Daoy (cell line): ENCODE measurements around the gene STK32A. TPM values are rescaled to one million over a fixed set of nuclear protein-coding genes. Genes with fewer than 3 reads are reported as not detected.

Experiments used
- DNase-seq: peaks from one replicate; pipeline ENCODE4 v3.0.0-alpha.2; 2015; ENCODE audit warnings: low read depth
- total RNA-seq: library from RNA; depleted of rRNA; stranded (reverse); fragments of >200 nt; shearing (Covaris generic); gene quantifications from 2 replicates; pipeline ENCODE4 v1.2.3, GENCODE V29; 2014

Gene STK32A
- total RNA-seq, 1 experiment from 2014 or later = 2.1 TPM

DNA sequence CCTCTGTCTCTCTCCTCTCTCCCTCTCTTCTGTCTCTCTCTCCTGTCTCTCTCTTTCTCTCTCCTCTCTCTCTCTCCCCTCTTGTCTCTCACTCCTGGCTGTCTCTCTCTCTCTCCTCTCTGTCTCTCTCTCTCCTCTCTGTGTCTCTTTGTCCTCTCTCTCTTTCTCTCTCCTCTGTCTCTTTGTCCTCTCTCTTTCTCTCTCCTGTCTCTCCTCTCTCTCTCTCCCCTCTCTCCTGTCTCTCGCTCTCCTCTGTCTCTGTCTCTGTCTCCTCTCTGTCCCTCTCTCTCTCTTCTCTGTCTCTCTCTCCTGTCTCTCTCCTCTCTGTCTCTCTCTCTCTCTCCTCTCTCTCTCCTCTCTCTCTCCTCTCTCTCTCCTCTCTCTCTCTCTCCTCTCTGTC lies 25.0 kb downstream of the STK32A start:
- DNase-seq = no peak

DNA sequence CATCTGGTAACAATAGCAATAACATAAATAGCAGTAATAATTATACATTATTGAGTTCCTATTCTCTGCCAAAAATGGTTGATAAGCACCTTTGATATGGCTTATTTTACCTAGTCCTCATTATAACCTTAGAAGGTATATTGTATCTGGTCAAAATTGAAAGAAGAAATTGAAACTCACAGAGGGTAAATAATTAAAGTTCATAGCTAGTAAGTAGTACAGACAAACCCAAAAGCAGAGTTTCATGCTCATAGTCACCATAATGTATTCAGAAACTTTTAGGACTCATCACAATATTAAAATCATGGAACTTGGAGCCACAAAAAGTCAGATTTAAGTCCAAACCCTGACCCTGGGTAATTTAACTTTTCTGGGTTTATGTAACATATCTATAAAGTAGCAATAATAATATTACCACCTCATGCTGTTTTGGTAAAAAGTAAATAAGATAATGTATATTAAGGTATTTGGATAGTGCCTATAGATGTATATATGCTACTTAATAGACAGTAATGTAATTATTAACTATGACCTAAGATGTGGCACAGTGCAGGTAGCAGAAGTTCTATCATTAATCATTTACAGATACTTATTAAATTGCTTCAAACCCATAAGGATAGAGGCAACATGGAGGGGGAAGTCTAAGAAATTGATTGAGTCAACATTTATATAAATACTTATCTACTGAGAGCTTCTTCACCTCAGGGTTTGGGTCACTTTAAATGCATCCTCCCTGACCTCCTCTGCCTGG lies 32.4 kb downstream of the STK32A start:
- no peak for DNase-seq

DNA sequence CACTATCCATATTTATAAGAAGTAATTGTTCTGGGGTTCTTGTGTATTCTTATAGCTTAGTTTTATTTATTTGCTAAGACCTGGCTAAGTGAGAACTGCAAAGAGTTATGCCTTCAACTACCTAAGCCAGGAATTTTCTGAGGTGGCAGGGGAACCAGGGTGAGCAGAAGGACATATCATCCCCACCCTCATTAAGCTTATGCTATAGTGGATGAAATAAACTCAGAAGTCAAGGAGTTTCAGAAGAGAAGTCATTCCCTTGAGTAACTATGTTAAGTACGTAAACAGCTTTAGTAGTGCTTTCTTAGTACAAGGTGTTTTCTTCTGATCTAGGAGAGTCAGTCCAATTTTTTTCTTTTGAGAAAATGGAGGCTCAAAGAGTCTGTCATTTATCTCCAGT lies 41.7 kb downstream of the STK32A start:
- DNase-seq = no peak

DNA sequence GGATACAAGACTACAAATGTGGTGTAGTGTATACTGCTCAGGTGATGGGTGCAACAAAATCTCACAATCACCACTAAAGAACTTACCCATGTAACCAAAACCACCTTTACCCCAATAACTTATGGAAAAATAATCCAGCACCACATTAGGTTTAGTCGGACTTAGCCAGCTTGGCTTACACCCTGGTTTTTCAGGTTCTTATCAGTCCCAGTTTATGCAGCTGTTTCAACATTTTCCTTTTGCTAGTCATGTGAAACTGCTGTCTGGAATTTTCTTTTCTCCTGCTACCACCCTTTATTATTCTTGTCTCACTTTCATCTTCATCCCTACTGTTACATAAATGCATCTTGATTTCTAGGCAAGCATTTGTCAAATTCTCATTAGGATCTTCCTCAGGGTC lies 51.5 kb downstream of the STK32A start:
- DNase-seq = no peak

DNA sequence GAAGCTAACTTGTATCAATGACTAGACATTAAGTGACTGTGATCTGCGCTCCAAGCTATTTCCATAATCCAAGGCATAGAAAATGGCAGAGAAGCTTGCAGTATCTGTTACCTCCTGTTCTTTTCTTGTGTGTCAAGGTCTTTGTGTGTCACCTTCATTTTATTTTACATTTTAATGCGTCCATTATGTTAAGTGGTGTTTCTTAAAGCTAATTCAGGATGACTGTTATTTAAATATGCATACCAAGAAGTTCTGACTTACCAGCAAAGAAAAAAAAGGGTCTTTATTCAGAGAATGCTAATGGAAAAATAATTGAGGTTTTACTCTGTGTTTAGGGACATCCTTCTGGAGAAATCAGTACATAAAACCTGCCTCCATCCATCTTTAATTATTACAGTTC lies 52.3 kb downstream of the STK32A start:
- no peak for DNase-seq

DNA sequence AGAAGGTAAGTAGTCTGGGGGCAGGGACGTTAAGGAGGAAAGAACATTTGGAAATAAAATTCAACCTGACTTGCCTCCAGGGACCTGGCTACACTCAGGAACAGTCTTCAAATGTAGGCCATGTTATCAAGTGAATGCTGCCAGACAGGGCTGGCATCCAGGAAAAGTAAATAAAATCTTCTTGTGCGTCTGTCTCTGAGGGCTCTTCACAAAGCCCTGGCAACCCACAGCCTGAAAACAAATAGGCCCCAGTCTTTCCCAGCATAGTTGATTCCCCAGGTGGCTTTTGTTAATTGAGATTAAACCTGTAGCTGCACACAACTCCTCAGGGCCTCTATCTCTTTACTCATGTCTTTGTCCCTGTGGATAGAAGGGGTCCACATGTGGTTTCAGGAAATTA lies 55.4 kb downstream of the STK32A start:
- no peak for DNase-seq

DNA sequence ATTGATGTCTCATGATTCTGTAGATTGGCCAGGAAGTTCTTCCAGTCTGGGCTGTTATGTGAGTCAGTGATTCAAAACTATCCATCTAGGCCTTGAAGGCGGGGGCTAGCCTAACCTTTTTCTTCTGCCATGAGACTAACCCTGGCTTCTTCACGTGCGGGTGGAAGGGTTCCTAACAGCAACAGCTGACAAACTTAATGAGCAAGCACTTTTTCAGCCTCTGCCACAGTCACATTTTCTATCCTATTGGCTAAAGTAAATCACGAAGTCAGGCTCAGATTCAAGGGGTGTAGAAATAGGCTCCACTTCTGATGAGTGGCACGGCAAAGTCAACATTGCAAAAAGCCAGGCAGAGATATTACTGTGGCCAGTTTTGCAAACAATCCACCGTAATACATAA lies 68.4 kb downstream of the STK32A start:
- DNase-seq = peak; percentile 27

DNA sequence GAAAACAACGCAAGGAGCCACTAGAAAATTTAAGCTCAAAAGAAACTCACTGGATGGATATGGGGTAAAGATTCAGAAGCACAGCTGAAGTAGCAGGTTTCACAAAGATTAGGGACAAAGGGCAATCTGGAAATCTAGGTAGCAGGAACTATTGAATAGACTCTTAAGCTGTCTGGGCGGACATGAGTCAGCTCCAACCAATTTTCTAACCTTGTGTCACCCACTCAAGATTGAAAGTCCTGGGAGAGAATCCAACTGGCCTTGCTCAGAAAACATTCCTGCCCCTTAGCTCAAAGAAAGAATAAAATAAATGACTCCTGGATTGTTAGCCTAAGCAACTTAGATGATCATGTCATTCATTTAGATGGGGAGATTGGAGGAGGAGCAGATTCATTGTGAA lies 69.2 kb downstream of the STK32A start:
- peak; percentile 91 for DNase-seq

DNA sequence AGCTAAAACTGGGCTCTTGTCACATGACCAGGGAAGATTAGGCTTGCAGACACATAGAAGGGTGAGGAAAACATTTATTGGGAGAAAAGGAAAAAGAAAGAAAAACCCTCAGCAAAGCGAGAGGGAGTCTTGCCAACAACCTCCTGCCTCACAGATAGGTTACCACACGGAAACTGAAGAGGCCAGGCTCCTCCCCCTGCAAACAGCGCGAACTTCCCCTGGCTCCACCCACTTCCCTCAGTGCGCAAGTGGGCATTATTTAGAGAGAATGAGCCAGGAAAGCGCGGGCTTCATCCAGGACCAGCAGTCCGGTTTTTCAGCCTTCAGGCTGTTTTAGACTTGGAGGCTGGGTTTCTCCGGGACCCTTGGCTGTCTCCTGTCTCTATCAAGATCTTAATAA lies 70.3 kb downstream of the STK32A start:
- DNase-seq = no peak

DNA sequence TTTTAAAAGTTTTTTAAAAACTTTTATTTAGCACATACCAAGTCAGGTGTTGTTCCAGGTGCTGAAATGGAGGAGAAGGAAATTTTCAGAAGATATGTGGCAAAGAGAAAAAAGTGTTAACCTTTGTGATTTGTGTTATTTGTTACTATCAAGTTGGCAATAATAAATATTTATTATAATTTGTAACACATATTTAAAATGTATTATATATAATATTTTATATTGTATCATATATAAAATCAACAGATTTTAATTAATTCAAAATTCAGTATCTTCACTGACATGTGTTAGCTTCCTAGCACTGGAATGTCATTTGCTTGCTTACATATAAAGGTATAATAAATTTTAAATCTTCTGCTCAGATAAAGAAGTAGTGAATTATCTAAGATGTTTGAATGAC lies 71.5 kb downstream of the STK32A start:
- no peak for DNase-seq

DNA sequence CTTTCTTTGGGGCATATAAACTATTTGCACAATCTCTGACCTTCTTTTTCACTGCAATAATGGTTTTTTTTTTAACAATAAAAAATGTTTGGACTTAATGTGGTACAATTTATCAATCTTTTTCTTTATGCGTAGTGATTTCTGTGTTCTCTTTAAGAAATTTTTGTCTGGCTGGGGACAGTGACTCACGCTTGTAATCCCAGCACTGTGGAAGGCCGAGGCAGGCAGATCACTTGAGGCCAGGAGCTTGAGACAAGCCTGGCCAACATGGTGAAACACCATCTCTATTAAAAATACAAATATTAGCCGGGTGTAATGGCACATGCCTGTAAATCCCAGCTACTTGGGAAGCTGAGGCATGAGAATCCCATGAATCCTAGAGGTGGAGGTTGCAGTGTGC lies 72.3 kb downstream of the STK32A start:
- no peak for DNase-seq

DNA sequence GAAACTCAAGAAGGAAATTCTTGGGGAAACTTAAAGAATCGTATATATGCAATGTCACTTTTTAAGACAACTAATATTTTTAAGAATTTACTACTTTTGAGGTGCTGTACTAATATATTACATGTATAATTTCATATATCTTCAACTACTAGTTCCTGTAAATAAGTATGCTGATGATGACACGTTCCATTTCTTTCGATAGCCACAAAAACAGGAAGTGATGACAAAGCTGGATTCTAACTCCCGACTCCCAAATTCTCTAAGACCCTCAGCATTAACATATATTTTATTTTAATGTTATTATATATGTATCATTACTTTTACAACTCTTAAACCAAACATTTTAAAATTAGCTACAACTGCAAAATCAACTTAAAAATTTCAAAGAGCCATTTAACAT lies 74.8 kb downstream of the STK32A start:
- DNase-seq = no peak

DNA sequence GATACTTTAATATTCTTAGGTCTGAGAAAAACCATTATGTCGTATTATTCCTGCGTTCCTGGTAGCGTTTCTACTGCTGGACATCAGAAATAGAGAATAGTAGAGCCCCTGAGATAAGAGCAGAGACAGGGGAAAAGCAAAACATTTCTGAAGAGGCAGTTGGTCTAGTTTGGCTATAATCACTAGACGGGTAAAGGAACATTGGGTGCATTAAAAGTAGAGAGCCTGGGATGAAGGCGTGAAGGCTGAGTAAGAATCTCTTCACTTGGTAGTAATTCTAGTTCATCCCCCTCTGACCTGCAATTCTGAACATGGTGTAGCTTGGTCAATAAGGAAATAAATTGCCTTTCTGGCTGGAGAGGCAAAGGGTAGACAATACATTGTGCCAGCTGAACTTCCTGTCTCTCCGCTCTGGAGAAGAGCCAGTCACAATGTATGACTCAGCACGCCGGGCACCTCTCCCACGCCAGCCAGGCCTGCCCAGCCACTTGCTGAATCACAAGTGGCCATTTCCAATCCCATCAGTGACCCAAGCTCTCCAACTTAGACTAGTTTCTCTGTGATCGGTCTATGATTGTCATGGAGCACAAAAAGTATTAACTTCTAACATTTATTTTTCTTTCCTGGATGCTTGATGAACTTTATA lies 75.4 kb downstream of the STK32A start:
- DNase-seq = peak; percentile 97

DNA sequence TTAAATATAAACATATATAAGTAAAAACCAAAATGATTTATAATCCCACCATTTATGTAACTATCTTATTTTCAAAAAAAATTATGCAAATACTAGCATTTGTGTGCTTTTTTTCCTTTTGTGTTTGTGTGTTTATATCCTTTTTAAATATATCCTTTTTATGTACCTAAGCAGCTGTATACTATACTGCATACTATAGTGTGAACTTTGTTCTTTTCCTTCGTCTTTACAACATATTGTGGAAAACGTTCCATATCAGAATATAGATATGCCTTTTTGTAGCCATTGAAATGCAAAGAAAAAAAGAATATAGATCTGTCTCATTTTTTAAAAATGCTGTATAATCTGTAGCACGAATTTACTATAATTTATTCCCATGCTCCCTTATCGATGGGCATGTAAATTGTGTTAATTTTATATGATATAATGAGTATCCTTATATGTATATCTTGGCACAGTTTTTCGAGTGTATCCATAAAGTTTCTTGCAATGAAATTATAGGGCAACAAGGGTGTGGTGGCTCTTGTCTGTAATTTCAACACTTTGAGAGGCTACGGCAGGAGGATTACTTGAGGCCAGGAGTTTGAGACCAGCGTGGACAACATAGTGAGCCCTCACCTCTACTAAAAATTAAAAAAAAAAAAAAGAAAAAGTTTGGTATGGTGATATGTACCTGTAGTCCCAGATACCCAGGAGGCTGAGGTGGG lies 83.3 kb downstream of the STK32A start:
- no peak for DNase-seq

DNA sequence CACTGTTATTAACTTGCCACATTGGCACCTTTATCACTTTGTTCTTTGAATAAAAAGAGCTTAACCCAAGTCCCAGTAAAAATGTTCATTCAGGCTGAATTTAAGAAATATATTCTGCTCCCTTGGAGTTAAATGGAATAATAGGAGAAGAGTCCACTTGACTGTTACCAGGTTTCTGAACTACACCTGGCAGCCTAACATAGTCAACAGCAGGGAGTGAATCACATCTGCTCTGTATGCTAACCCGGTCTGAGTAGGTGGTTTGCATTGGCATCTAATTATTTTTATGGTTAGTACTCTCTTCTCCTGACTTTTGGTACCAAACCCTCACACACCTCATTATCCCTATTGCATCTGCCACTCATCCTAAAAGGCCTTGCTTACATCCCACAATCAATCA lies 86.7 kb downstream of the STK32A start:
- DNase-seq = no peak

DNA sequence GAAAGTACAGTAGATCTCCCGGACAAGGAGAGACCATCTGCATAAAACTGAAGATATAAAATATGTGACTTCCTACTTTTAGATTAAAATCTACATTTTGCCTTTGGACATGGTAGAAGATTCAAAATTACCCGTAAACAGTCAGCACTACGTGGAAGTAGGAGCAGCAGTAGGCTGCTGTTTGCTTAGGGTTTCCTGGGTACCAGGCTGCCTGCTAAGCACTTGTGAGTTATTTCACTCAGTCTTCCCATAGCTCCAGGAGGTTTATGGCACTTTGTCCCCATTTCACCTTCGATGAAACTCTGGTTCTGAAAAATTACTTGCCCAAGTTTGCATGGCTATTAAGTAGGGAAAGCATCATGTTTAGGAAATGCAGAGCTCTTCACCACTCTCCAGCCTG lies 92.6 kb downstream of the STK32A start:
- DNase-seq = no peak

DNA sequence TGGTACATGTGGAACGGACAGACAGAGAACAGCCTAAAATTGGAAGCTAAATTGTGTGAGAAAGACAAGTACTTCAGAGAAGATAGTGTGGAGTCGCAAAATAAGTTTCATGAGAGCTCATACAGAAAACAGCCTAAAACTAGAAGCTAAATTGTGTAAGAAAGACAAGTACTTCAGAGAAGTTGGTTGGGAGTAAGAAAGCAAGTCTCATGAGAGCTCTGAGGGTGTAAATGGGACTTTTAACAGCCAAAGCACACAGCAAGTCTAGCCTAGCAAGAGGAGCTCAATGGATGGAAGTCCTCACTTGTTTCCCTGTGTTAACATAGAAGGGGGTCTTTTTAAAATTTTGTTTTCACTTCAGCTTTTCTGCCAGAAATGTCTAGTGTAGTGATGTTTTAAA lies 93.1 kb downstream of the STK32A start:
- no peak for DNase-seq

DNA sequence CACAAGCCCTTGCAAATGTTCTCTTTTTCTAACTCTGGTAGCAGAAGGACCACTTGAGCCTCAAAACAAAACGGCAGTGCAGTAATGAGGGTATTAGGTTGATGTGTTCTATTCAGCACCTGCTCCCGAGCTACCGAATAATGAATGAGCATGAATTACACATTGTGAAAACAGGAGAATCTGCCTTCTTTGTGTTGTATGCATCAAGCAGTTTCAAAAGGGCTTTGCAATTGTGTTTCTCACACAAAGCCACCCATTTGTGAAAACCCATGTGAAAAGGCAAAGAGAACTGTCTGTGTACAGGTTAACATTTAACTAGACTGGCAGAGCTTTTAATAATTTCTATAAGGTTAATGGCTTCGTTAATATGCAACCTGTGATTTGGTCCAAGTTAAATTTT lies 97.8 kb downstream of the STK32A start:
- no peak for DNase-seq

DNA sequence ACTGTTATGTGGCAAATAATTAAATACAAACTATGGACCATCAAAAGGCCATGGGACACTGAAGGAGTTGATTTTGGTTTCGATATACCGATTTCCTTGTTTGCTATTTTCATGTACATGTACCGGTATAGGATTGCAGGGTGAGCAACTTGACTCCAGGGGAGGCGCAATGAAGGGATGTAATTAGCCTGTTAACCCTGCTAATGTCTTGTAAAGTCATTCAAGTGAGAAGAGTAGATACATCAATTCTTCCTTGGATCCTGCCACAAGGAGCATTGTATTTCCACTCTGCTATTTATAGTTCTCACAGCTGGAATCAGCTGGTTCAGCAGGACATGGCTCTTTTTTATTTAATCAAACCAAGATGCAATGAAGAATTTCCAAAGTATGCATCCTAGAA lies 102.0 kb downstream of the STK32A start:
- no peak for DNase-seq

DNA sequence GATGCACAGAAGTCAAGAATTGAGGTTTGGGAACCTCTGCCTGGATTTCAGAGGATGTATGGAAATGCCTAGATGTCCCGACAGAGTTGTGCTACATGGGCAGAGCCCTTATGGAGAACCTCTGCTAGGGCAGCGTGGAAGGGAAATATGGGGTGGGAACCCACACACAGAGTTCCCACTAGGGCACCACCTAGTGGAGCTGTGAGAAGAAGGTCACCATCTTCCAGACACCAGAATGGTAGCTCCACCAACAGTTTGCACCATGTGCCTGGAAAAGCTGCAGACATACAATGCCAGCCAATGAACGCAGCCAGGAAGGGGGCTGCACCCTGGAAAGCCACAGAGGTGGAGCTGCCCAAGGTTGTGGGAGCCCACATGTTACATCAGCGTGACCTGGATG lies 104.5 kb downstream of the STK32A start:
- DNase-seq = no peak

DNA sequence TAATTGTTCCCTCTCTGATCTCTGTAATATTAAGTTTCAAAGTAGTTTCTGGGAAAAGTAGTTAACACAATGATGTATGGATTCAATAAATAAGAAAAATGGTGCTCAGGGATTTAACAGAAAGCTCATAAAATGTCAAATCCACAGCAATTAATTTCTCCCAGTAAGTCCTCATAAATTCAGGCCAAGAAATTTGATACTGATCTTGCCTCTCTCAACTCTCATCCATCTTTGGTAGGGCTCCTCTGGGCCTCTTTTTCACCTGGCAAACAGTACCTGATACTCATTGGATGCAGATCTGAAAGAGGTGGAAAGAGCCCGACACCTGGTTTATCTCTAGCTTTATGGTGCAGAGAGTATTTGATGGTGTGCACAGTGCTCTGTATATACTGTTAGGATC lies 106.1 kb downstream of the STK32A start:
- no peak for DNase-seq

DNA sequence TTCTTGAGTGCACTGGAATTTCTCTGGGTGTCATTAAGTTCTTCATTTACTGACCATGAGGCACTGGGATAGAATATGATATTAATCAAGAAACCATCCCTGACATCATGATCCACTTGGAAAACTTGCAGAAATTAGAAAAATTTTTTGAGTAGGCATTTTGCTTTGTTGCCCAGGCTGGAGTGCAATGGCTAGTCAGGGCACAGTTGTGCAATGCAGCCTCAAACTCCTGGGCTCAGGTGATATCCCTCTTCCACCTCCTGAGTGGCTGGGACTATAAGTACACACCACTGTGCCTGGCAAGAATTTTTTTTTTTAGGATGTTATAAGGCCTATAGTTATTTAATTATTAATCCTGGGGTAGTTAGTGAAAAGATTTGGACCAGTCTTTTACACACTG lies 106.5 kb downstream of the STK32A start:
- no peak for DNase-seq

DNA sequence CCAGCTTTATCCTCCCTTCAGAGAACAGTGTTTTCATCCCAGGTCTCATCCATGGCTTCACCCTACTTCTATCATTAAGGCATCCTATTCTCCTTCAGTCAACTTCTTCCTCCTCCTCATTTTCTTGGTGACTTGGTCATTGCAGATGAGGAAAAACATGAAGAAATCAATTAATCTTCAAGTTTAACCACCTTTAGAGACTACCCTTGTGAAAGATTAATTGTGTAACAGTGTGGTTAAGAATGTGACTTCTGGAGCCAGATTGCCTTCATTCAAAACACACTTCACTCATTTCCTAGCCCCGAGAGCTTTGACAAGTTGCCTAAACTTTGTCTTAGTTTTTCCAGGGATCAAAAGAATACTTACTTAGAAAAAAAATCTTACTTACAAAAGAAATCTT lies 110.0 kb downstream of the STK32A start:
- no peak for DNase-seq
